ENCODE measurements around the gene ZNF213. TPM values are rescaled to one million over a fixed set of nuclear protein-coding genes. Genes with fewer than 3 reads are reported as not detected.

ZNF213 gene
- total RNA-seq, 1 experiment from 2014 or later: 12.3 TPM

DNA sequence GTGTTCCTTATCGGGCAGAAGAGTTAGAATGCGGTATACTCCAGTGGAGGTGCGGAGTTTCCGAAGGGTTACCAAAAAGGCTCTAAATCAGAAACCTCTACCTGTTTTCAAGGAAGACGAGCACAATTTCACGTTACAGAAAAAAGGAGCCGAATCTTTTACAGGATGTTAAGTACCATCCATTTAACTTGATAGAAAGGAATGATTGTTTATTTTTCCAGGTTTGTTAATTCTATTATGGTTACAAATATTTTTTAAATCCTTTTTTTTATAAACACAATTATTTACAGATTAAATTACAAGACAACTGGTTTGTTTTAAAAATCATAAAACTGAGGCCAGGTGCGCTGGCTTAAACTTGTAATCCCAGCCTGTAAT lies 18.2 kb downstream of the ZNF213 start:
- H3K27ac ChIP-seq (ENCODE audit: low read length): no peak overlapping the region
- BruUV-seq (replicated peaks): no TSS peak

DNA sequence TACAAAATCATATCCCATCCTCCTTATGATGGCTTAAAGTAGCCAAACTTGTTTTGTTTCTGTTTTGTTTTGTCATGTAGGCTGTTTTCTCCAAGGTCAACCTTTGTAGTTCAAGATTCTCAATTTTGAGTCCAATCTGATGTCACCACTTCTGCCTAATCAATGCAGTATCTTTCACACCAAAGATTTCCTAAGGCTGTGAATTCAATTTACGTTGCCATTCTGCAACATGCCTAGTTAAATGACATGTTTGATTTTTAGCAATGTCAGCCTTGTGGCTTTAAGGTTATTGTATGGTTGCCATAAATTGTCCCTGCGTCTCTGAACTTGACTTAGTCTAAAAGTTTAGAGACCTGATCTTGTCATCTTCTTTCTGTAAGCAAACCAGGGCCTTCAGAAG lies 20.4 kb downstream of the ZNF213 start:
- Histone ChIP-seq H3K4me3 (ENCODE audit: low read depth in 2 of 2, low read length in 2 of 2) (no peak overlapping the region), H3K4me1 (ENCODE audit: control insufficient read depth, insufficient read depth, low read length) (0 out of 2 replicates have a peak, but pooled peaks cover 3% of the 10 kb centered on the region), H3K9me3 (ENCODE audit: control insufficient read depth, insufficient read depth, low read depth, low read length) (no peaks in the 10 kb centered on the region), H3K27me3 (ENCODE audit: control insufficient read depth, insufficient read depth, low read length) (no peaks in the 10 kb centered on the region), H3K36me3 (ENCODE audit: control insufficient read depth, insufficient read depth, low read length) (no peaks in the 10 kb centered on the region), H3K27ac (ENCODE audit: low read length) (no peak overlapping the region)
- POLR2A ChIA-PET: no interaction called here
- ATAC-seq: no peak
- BruUV-seq (replicated peaks): no TSS peak
- no peak for DNase-seq (ENCODE audit: low read depth, low spot score)
- CTCF ChIA-PET: no interaction called here
- in situ Hi-C loops (cut with HindIII; ENCODE audit: low pct_unique_long_range_greater_than_20kb, low sequenced_read_pairs) (no loop called here), intact Hi-C loops (cut with micrococcal nuclease; ENCODE audit: unreplicated experiment) (no loop called here)
- TF ChIP-seq, protein P1, sequence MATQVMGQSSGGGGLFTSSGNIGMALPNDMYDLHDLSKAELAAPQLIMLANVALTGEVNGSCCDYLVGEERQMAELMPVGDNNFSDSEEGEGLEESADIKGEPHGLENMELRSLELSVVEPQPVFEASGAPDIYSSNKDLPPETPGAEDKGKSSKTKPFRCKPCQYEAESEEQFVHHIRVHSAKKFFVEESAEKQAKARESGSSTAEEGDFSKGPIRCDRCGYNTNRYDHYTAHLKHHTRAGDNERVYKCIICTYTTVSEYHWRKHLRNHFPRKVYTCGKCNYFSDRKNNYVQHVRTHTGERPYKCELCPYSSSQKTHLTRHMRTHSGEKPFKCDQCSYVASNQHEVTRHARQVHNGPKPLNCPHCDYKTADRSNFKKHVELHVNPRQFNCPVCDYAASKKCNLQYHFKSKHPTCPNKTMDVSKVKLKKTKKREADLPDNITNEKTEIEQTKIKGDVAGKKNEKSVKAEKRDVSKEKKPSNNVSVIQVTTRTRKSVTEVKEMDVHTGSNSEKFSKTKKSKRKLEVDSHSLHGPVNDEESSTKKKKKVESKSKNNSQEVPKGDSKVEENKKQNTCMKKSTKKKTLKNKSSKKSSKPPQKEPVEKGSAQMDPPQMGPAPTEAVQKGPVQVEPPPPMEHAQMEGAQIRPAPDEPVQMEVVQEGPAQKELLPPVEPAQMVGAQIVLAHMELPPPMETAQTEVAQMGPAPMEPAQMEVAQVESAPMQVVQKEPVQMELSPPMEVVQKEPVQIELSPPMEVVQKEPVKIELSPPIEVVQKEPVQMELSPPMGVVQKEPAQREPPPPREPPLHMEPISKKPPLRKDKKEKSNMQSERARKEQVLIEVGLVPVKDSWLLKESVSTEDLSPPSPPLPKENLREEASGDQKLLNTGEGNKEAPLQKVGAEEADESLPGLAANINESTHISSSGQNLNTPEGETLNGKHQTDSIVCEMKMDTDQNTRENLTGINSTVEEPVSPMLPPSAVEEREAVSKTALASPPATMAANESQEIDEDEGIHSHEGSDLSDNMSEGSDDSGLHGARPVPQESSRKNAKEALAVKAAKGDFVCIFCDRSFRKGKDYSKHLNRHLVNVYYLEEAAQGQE (IDR thresholded peaks at IDR 0.05; ENCODE audit: insufficient read depth in 1 of 2, low read depth in 2 of 2, low read length in 1 of 2): no peak
- TF ChIP-seq, protein P2, sequence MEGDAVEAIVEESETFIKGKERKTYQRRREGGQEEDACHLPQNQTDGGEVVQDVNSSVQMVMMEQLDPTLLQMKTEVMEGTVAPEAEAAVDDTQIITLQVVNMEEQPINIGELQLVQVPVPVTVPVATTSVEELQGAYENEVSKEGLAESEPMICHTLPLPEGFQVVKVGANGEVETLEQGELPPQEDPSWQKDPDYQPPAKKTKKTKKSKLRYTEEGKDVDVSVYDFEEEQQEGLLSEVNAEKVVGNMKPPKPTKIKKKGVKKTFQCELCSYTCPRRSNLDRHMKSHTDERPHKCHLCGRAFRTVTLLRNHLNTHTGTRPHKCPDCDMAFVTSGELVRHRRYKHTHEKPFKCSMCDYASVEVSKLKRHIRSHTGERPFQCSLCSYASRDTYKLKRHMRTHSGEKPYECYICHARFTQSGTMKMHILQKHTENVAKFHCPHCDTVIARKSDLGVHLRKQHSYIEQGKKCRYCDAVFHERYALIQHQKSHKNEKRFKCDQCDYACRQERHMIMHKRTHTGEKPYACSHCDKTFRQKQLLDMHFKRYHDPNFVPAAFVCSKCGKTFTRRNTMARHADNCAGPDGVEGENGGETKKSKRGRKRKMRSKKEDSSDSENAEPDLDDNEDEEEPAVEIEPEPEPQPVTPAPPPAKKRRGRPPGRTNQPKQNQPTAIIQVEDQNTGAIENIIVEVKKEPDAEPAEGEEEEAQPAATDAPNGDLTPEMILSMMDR (IDR thresholded peaks at IDR 0.05): no peak
- TF ChIP-seq SIN3A (IDR thresholded peaks at IDR 0.05; ENCODE audit: borderline replicate concordance, insufficient read depth, low read depth, low read length): no peak
- TF ChIP-seq TCF7L2 (IDR thresholded peaks at IDR 0.05; ENCODE audit: low read depth, low read length): no peak
- no peak for TF ChIP-seq POLR2AphosphoS5 (IDR thresholded peaks at IDR 0.05; ENCODE audit: low read depth, low read length)

More for the DNA sequence above, 18.2 kb downstream of the ZNF213 start:
- peak overlapping the region; percentile 70 to 96 for H3K4me3 ChIP-seq (ENCODE audit: low read depth in 2 of 2, low read length in 2 of 2)
- ChIA-PET CTCF (interaction anchor here (0.6 to 1.4 kb wide), 3 partner anchors 9 to 19 kb away, joined by 3 to 8 read pairs (median 3); no protein-coding TSS in a partner anchor), POLR2A (no interaction called here)
- DNase-seq (ENCODE audit: low read depth, low spot score): no peak
- in situ Hi-C loops (cut with HindIII; ENCODE audit: low pct_unique_long_range_greater_than_20kb, low sequenced_read_pairs) (no loop called here), intact Hi-C loops (cut with micrococcal nuclease; ENCODE audit: unreplicated experiment) (no loop called here)
- no peak for ATAC-seq
- H3K4me1 ChIP-seq (ENCODE audit: control insufficient read depth, insufficient read depth, low read length): peaks cover 12% of the 10 kb centered on the region; the same call in 1 of the 2 replicates
- no peaks in the 10 kb centered on the region for H3K27me3 ChIP-seq (ENCODE audit: control insufficient read depth, insufficient read depth, low read length)
- peaks cover 2% of the 10 kb centered on the region; the same call in 1 of the 2 replicates for H3K36me3 ChIP-seq (ENCODE audit: control insufficient read depth, insufficient read depth, low read length)
- TF ChIP-seq SIN3A (IDR thresholded peaks at IDR 0.05; ENCODE audit: borderline replicate concordance, insufficient read depth, low read depth, low read length) (no peak), POLR2AphosphoS5 (IDR thresholded peaks at IDR 0.05; ENCODE audit: low read depth, low read length) (no peak), TCF7L2 (IDR thresholded peaks at IDR 0.05; ENCODE audit: low read depth, low read length) (no peak; the same call in 1 of the 2 replicates)
- TF ChIP-seq, protein P2 (IDR thresholded peaks at IDR 0.05): no peak
- TF ChIP-seq, protein P1 (IDR thresholded peaks at IDR 0.05; ENCODE audit: insufficient read depth in 1 of 2, low read depth in 2 of 2, low read length in 1 of 2): no peak
- H3K9me3 ChIP-seq (ENCODE audit: control insufficient read depth, insufficient read depth, low read depth, low read length): no peaks in the 10 kb centered on the region

Measured in Panc1 (cell line).